HG02642 (cell line): ENCODE results near the gene MXD4.
A peak's percentile ranks its signal among the peaks of the same experiment; 100 is the strongest.

ENCODE experiments used
- ATAC-seq: cut with Tn5 transposase; IDR thresholded peaks from one replicate; pipeline ENCODE4 v1.9.1; 2021; ENCODE audit warnings: mild to moderate bottlenecking; ENCODE audit not compliant: unreplicated experiment, poor library complexity

Gene MXD4, protein sequence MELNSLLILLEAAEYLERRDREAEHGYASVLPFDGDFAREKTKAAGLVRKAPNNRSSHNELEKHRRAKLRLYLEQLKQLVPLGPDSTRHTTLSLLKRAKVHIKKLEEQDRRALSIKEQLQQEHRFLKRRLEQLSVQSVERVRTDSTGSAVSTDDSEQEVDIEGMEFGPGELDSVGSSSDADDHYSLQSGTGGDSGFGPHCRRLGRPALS

DNA sequence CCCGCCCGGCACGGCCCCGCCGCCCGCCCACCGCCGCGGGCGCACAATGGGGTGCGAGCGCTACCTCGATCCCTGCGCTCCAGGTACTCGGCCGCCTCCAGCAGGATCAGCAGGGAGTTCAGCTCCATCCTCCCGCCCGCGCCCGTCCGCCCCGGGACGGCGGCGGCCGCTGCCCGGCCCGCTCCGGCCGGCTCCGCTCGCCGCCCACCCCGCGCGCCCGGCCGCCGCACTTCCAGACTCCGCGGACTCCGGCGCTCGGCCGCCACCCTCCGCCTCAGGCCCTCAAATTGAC lies at the start of gene MXD4:
Gene MXD4 (minus strand): TSS at position 257 of the 292 bp plus-strand sequence. CDS start 129 bp downstream, at position 128.
- ATAC-seq, result peak; percentile 5

DNA sequence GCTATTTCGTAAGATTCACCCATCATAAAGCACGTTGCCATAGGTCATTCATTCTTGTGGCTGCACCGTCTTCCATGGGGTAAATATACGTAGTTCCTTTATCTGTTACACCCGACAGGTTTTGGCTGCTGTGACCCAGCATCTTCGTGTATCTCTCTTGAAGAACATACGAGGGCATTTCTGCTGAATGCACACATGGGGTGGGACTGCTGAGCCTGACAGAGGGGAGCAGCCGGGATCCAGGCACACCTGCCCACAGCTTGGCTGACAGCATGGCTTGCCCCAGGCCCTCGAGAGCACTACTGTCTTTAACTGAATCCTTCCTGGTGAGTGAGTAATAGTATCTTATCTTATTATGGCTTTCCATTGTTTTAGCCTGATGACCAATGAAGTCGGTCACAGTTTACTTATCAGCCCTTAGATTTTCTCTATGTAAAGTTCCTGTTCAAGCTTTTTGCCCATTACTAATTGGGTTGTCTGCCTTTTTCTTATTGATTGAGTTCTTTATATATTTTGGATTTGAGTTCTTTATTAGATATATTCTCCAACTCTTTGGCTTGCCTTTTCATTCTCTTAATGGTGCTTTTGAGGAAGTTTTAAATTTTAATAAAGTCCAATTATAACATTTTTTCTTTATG lies 45.0 kb upstream of the MXD4 start:
- ATAC-seq, result no peak

GRCh38 chr4:2305766-2306501 lies 44.0 kb upstream of the MXD4 start:
- no peak for ATAC-seq

DNA sequence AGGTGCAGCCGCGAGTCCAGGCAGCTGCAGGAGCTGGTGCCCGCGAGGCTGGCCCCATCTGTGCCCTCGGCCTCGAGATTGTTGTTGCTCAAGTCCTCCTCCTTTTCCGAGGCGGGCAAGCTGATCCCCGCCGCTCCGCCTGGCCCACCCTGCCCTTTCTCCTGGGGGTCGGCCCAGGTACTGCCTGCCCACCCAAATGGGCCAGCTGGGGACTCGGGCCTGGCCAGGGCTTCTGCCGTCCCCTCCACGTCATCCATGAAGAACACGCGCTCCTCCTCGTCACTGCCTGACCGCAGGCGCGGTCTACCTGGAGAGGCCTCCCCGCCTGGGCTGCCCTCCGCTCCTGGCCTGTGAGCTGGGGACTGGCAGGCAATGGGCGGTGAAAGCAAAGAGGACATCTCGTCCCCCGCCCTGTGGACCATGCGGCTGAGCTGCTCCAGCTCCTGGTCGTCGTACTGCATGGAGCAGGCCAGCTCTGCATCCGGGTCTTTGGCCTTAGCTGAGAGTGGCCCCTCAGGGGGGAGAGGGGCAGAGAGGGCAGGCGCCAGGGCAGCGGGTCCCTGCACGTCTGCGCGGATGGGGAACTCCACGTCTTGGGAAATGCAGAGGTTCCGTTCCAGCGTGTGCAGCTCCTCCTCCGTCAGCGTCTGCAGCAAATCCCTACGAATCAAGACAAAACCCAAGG lies 43.1 kb upstream of the MXD4 start:
- no peak for ATAC-seq

DNA sequence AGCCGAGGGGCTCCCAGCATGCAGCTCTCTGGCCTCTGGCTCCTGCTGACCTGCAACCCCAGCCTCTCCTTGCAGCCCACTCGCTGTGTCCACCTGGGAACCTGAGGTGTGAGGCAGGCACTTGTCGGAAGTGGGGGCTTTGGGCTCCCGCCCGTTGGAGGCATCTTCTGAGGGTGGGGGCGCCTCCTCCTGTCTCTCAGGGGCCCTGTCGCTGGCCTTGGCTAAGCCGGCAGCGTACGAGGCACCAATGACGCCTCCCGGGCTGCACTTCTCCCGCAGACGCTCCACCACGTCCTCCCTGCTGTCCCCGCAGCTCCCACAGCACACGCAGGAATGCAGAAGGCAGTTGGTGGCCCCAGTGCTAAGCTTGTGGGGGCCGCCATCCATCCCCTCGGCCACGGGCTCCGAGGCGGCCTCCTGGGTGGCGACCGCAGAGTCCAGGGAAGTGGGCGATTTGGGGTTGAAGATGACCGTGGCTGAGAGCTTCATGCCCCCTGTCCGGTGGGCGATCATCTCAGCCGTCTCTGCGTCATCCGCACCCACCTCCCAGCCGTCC lies 42.5 kb upstream of the MXD4 start:
- ATAC-seq, result no peak

- no peak for ATAC-seq
Measured at GRCh38 chr4:2303686-2304320, 41.9 kb upstream of the MXD4 start.

GRCh38 chr4:2303121-2303685 lies 41.3 kb upstream of the MXD4 start:
- ATAC-seq, result no peak

DNA sequence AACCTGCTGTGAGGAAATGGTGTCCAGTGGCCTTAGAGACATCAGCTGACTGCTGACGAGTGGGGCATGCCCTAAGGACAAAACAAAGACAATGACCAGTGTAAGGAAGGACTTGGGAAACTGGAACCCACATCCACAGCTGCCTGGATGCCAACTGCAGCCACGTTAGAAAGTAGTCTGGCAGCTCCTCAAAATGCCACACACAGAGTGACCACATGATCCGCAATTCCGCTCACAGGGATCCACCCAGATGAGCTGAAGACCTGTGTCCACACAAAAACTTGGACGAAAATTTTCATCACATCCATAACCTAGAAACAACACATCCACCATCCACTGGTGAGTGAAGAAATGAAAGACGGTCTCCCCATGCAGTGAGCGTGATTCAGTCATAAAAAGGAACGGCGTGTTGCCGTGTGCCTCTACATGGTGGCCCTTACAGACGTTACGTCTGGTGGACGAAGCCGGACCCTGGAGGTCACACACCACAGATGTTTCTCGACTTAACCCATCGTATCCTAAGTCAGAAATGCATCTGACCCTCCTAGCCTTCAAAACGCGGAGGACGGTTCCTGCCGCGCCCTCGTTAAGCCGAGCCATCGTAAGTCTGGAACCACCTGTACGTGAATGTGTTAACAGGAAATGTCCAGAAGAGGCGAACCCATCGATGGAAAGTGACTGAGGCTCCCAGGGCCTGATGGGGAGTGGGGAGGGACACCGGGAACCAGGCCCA lies 40.6 kb upstream of the MXD4 start:
- ATAC-seq, result no peak

DNA sequence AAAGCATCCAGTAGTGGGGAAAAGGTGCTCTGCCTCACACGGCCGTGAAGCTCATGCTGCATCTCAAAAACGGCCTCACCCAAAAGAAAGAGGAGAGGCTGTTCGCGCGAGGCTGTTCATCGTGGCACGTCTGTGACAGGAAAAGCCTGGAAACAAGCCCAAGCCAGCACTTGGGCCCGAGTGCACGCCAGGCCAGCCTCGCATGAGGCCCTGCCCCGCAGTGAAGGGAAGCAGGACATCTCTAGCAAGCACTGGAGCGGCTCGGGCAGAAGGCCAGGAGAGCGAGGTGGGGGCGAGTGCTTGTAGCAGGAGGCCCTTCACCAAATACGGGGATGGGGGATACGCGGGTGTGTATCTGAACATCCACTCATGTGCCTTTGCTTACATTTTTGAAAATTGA lies 39.9 kb upstream of the MXD4 start:
- ATAC-seq, result no peak

- ATAC-seq, result no peak
Measured at GRCh38 chr4:2301225-2301642, 39.3 kb upstream of the MXD4 start.

DNA sequence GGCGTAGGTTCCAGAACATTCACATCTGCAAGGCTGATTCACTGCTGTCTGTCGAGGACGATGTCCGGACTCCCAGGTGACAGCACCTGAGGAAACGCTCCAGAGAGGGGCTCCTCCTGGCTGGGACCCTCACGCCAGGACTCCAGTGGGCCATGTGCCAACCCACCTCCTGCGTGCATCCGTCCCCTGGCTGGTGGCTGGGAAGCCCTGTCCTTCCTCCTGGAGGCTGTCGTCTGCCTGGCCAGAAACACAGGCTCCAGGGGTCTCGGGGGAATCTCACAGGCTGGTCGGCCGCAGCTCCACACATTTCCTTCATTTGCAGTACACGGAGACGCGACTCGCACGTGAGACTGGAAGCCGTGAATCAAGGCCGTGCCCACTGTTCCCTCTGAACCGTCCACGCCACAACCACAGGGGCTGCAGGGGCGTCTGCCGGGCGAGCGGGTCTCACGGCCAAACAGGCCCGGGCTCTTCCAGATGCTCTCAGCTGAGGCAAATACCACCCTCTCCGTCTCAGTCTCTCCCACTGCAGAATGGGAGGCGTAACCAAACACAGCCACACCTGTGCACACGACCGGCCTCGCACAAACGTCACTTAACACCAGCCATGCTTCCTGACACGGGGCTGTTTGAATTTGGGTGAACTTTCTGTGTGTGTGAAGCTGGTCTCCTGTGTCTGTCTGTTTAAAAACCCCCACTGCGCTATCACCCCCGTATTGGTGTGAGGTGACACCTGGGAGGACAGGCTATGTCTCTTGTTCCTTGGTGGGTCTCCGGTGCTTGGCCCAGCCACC lies 38.7 kb upstream of the MXD4 start:
- ATAC-seq, result no peak

GRCh38 chr4:2299794-2300193 lies 37.9 kb upstream of the MXD4 start:
- ATAC-seq, result no peak

DNA sequence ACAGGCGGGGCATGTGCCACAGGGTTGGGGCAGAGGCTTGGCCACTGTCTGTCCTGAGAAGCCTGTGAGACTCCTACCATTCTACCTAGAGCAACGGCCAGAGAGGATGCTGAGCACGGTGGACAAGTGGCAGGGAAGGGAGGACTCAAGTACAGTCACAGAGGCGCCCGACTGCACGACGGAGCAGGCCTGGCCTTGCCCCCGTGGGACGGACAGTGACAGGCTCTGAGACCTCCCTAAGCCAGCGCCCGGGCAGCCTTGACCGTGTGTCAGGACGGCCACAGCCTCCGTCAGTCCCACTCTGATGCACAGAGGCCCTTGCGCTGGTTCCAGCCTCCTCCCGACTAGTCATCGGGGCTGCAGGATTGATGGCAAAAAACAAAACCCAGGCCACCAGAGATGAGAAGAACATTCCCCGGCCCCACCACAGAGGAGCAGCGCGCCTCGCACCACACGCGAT lies 36.7 kb upstream of the MXD4 start:
- ATAC-seq, result no peak

DNA sequence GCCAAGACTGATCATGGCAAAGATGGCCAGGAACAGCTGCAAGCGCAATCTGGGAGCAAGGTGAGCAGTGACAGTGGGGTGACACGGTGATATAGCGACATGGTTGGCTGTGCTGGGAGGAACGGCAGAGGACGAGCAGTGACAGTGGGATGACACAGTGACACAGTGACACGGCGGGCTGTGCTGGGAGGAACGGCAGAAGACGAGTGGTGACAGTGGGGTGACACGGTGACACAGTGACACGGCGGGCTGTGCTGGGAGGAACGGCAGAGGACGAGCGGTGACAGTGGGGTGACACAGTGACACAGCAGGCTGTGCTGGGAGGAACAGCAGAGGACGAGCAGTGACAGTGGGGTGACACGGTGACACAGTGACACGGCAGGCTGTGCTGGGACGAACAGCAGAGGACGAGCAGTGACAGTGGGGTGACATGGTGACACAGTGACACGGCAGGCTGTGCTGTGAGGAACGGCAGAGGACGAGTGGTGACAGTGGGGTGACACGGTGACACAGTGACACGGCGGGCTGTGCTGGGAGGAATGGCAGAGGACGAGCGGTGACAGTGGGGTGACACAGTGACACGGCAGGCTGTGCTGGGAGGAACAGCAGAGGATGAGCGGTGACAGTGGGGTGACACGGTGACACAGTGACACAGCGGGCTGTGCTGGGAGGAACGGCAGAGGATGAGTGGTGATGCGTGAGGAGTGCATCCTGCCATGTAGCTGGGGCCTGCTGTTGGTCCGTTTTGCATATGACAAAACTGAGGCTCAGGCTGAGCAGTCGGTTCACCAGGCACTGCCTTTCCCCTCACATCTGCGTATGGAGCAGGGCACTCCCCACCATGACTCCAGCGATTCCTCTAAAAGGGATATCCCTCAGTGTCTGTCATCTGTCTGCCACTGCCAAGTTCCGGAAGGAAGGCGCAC lies 36.0 kb upstream of the MXD4 start:
- no peak for ATAC-seq

- no peak for ATAC-seq
Measured at GRCh38 chr4:2296631-2297601, 35.0 kb upstream of the MXD4 start.

GRCh38 chr4:2295900-2296442 lies 34.1 kb upstream of the MXD4 start:
- no peak for ATAC-seq
